Midbrain (tissue), 1 donor: ENCODE measurements around the gene CD1B.
"Not testable (repeated sequence)": the region's sequence is repeated elsewhere in the genome, so short reads cannot be mapped to it uniquely, and the experiment has no call there.

ENCODE experiments used
- DNase-seq: peaks from one replicate; lab custom pipeline; 2025; lab: John Stamatoyannopoulos, UW

CD1B gene

GRCh38 chr1:158331481-158332150, at the start of gene CD1B:
CD1B (minus strand) TSS chr1:158331531; CDS start chr1:158331423, 108 bp downstream.
- DNase-seq = no peak

- DNase-seq = no peak
Measured at GRCh38 chr1:158374860-158375259, 43.5 kb upstream of the CD1B start.

GRCh38 chr1:158374101-158374500, 42.8 kb upstream of the CD1B start:
- DNase-seq = not testable (repeated sequence)

GRCh38 chr1:158371188-158371953, 40.0 kb upstream of the CD1B start:
- no peak for DNase-seq

- no peak for DNase-seq
Measured at GRCh38 chr1:158366783-158367182, 35.5 kb upstream of the CD1B start.

GRCh38 chr1:158362941-158363340, 31.6 kb upstream of the CD1B start:
- DNase-seq = no peak

GRCh38 chr1:158362482-158362881, 31.2 kb upstream of the CD1B start:
- DNase-seq = no peak

- DNase-seq = no peak
Measured at GRCh38 chr1:158357441-158357840, 26.1 kb upstream of the CD1B start.

- no peak for DNase-seq
Measured at GRCh38 chr1:158356616-158357015, 25.3 kb upstream of the CD1B start.

GRCh38 chr1:158355773-158356285, 24.5 kb upstream of the CD1B start:
- no peak for DNase-seq

- DNase-seq = no peak
Measured at GRCh38 chr1:158354255-158354654, 22.9 kb upstream of the CD1B start.

GRCh38 chr1:158353303-158354075, 22.2 kb upstream of the CD1B start, which contains the start of gene CD1E:
CD1E (plus strand) TSS chr1:158353894; CDS start chr1:158353989, 95 bp downstream.
- no peak for DNase-seq

- DNase-seq = not testable (repeated sequence)
Measured at GRCh38 chr1:158348946-158349345, 17.6 kb upstream of the CD1B start.

- not testable (repeated sequence) for DNase-seq
Measured at GRCh38 chr1:158336413-158336812, 5.1 kb upstream of the CD1B start.

GRCh38 chr1:158335213-158335532, 3.8 kb upstream of the CD1B start:
- DNase-seq = no peak

- no peak for DNase-seq
Measured at GRCh38 chr1:158334526-158335212, 3.3 kb upstream of the CD1B start.

- no peak for DNase-seq
Measured at GRCh38 chr1:158333405-158334155, 2.2 kb upstream of the CD1B start.

- DNase-seq = no peak
Measured at GRCh38 chr1:158331106-158331425, 265 bp downstream of the CD1B start.

- no peak for DNase-seq
Measured at GRCh38 chr1:158330391-158331105, 783 bp downstream of the CD1B start.

- no peak for DNase-seq
Measured at GRCh38 chr1:158329733-158330132, 1.6 kb downstream of the CD1B start.

- no peak for DNase-seq
Measured at GRCh38 chr1:158329300-158329699, 2.0 kb downstream of the CD1B start.
